Colonic mucosa (tissue), 4 donors: Measurements from ENCODE around the gene SRCAP. TPM values are rescaled to one million over a fixed set of nuclear protein-coding genes. Genes with fewer than 3 reads are reported as not detected.

Source experiments
- DNase-seq: peaks from one replicate; pipeline ENCODE4 v3.0.0-alpha.2; 2020
- H3K27ac ChIP-seq: fragments of 200-600 bp; one replicate; pipeline ENCODE4 v1.8.0; 2021
- H3K27me3 ChIP-seq: fragments of 200-600 bp; one replicate; pipeline ENCODE4 v1.8.0; 2021
- H3K36me3 ChIP-seq: fragments of 200-600 bp; one replicate; pipeline ENCODE4 v1.8.0; 2021
- H3K4me1 ChIP-seq: fragments of 200-600 bp; one replicate; pipeline ENCODE4 v1.8.0; 2021; ENCODE audit warnings: mild to moderate bottlenecking
- H3K4me3 ChIP-seq: fragments of 200-600 bp; one replicate; pipeline ENCODE4 v1.8.0; 2021
- H3K9ac ChIP-seq, 2 donors: one replicate each; pipeline ENCODE4 v1.7.0; 2013; ENCODE audit warnings: control low read depth in 2 of 2, low read depth in 2 of 2, low read length in 2 of 2
- H3K9me3 ChIP-seq: fragments of 200-600 bp; one replicate; pipeline ENCODE4 v1.8.0; 2021
- CTCF ChIP-seq: fragments of 200-600 bp; IDR thresholded peaks from one replicate; pipeline ENCODE4 v1.8.0; 2022; ENCODE audit warnings: antibody characterized with exemption, mild to moderate bottlenecking
- intact Hi-C: fragments of 100-400 bp; cut with DNase I; formaldehyde crosslinking; loops from one replicate; pipeline ENCODE4 v1.14.1; 2022
- total RNA-seq, 2 donors: library from RNA; stranded (reverse); fragmentation: NEBNext Ultra II Directional in 1 of 2; extraction: Animal tissue kit (Norgen Biotek cat#: 25700) in 1 of 2; gene quantifications; one replicate each; pipeline ENCODE4 v1.2.1, GENCODE V29; 2021
- donor health status: healthy.
- donor health status: DM: no; HTN: no; CAD: no.
- donor health status: DM: no; HTN: no; CAD: no.

Gene SRCAP
- total RNA-seq, 2 donors from 2014 or later: 44.0 to 79.3 TPM

DNA sequence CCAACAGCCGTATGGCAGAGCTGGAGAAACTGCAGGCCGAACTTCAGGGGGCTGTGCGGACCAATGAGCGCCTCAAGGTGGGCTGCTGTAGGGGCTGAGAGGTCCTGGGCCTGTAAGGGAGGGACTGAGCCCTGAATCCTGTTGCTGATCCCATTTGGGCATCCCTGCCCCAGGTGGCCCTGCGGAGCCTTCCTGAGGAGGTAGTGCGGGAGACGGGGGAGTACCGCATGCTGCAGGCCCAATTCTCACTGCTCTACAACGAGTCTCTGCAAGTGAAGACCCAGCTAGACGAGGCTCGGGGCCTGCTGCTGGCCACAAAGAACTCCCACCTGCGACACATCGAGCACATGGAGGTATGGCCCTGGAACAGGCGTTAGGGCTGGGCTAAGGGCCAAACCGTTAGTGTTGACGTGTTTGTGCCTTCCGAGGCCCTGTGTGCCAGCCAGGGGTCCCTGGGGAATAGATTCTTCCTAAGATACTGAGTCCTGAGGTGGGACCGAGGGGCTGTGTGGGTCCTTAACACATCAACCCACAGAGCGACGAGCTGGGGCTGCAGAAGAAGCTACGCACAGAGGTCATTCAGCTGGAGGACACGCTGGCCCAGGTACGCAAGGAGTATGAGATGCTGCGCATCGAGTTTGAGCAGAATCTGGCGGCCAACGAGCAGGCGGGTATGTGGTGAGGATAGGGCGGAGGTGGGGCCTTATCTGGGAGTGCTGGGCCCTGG, 67.4 kb downstream of the SRCAP start:
- TF ChIP-seq CTCF: no peak
- no peak for DNase-seq
- Histone ChIP-seq H3K9me3 (no peaks in the 10 kb centered on the region), H3K36me3 (peaks cover 46% of the 10 kb centered on the region), H3K4me1 (peaks cover 12% of the 10 kb centered on the region), H3K27ac (no peak overlapping the region), H3K4me3 (no peak overlapping the region), H3K27me3 (no peaks in the 10 kb centered on the region), H3K9ac (no peak overlapping the region)
- intact Hi-C loops: no loop called here

GRCh38 chr16:30766933-30767284, 67.9 kb downstream of the SRCAP start:
- Histone ChIP-seq H3K36me3 (peaks cover 51% of the 10 kb centered on the region), H3K27me3 (no peaks in the 10 kb centered on the region), H3K9me3 (no peaks in the 10 kb centered on the region), H3K4me3 (no peak overlapping the region), H3K27ac (no peak overlapping the region), H3K9ac (no peak overlapping the region), H3K4me1 (peaks cover 12% of the 10 kb centered on the region)
- intact Hi-C loops: no loop called here
- no peak for TF ChIP-seq CTCF
- DNase-seq: no peak

DNA sequence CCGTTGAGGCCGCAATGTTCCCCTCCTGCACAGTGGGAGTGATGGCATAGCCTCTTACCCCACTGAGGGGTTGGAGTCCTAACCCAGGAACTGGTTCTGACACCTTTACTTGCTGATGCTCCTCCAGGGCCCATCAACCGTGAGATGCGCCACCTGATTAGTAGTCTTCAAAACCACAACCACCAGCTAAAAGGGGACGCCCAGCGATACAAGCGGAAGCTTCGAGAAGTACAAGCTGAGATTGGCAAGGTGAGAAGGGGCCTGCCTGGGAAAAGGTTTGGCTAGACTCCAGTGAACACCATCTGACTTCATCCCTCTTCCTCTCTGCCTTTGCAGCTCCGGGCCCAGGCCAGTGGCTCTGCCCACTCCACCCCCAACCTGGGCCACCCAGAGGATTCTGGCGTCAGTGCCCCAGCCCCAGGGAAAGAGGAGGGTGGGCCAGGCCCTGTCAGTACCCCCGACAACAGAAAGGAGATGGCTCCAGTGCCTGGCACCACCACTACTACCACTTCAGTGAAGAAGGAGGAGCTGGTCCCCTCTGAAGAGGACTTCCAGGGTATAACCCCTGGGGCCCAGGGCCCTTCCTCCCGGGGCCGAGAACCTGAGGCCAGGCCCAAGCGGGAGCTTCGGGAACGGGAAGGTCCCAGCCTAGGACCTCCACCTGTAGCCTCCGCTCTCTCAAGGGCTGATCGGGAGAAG, 68.9 kb downstream of the SRCAP start:
- peaks cover 8% of the 10 kb centered on the region for H3K4me1 ChIP-seq
- intact Hi-C loops: no loop called here
- no peaks in the 10 kb centered on the region for H3K9me3 ChIP-seq
- no peak for TF ChIP-seq CTCF
- no peak overlapping the region for H3K9ac ChIP-seq
- peaks cover 54% of the 10 kb centered on the region for H3K36me3 ChIP-seq
- DNase-seq: no peak
- H3K4me3 ChIP-seq: no peak overlapping the region
- H3K27me3 ChIP-seq: no peaks in the 10 kb centered on the region
- H3K27ac ChIP-seq: no peak overlapping the region

GRCh38 chr16:30768583-30769181, 69.7 kb downstream of the SRCAP start:
- no peak for TF ChIP-seq CTCF
- peaks cover 53% of the 10 kb centered on the region for H3K36me3 ChIP-seq
- no peaks in the 10 kb centered on the region for H3K9me3 ChIP-seq
- no peak for DNase-seq
- no peak overlapping the region for H3K9ac ChIP-seq
- H3K27ac ChIP-seq: no peak overlapping the region
- H3K27me3 ChIP-seq: no peaks in the 10 kb centered on the region
- H3K4me1 ChIP-seq: peaks cover under 1% of the 10 kb centered on the region
- H3K4me3 ChIP-seq: no peak overlapping the region
- intact Hi-C loops: no loop called here

GRCh38 chr16:30769379-30770089, 70.6 kb downstream of the SRCAP start:
- Histone ChIP-seq H3K27ac (no peak overlapping the region), H3K4me3 (no peak overlapping the region), H3K9me3 (no peaks in the 10 kb centered on the region), H3K4me1 (no peaks in the 10 kb centered on the region), H3K9ac (no peak overlapping the region), H3K36me3 (peaks cover 45% of the 10 kb centered on the region), H3K27me3 (no peaks in the 10 kb centered on the region)
- TF ChIP-seq CTCF: no peak
- intact Hi-C loops: no loop called here
- DNase-seq: no peak
